IPS-NIHi7 (cell line): ENCODE measurements around the gene ERN1.

Experiments used
- DNase-seq: peaks from one replicate; pipeline ENCODE4 v3.0.0; 2012; ENCODE audit warnings: mixed read lengths; ENCODE audit errors: extremely low spot score

ERN1 gene

GRCh38 chr17:64110379-64111152 is 19.4 kb downstream of the ERN1 start:
- DNase-seq, result no peak

- DNase-seq, result no peak
Observed at GRCh38 chr17:64109400-64109799, 20.5 kb downstream of the ERN1 start.

DNA sequence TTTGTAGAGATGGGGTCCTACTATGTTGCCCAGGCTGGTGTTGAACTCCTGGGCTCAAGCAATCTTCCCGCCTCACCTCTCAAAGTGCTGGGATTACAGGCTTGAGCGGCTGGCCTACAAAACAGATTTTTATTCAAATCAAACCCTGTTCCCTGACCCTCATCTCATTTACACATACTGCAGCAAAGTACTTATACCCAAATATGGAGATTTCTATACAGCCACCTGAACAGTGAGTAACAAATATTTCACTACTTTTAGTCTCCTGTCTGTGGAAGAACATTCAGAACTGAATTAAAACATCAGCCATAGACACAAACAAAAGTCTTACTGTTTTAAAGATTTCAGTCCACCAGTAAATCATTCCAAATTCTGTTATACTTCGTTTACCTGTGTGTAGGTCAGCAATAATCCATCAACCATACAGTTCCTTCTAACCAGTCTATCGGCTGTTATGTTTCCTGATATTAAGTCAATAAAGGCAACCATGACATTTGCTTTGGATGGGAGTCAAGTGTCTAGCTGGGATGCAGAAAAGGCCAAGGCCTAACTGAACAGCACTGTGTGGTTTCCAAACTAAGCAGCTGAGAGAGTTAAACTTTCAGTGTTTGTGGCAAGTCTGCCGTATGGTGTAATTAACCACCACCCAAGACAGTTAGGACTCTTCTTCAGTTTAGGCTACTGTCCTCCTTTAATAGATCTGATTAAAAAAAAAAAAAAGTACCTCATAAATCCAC is 22.3 kb downstream of the ERN1 start:
- DNase-seq, result no peak

DNA sequence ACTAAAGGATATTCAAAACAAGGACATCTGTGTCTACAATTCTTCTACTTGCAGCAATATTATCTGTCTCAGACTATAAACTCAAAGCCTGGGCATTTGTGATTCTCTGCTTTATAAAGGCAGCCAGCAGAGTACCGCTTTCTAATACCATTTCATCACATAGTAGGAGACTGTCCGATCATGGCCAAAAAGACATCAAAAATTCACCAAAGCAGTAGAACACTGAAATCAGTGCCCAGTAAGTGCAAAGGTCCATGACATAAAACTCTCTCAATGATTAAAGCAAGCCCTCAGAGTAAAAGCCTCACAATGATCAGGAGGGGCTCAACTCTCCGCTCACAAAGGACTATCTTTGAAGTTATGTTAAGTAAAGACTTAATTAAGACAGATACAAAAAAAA is 23.0 kb downstream of the ERN1 start:
- no peak for DNase-seq

DNA sequence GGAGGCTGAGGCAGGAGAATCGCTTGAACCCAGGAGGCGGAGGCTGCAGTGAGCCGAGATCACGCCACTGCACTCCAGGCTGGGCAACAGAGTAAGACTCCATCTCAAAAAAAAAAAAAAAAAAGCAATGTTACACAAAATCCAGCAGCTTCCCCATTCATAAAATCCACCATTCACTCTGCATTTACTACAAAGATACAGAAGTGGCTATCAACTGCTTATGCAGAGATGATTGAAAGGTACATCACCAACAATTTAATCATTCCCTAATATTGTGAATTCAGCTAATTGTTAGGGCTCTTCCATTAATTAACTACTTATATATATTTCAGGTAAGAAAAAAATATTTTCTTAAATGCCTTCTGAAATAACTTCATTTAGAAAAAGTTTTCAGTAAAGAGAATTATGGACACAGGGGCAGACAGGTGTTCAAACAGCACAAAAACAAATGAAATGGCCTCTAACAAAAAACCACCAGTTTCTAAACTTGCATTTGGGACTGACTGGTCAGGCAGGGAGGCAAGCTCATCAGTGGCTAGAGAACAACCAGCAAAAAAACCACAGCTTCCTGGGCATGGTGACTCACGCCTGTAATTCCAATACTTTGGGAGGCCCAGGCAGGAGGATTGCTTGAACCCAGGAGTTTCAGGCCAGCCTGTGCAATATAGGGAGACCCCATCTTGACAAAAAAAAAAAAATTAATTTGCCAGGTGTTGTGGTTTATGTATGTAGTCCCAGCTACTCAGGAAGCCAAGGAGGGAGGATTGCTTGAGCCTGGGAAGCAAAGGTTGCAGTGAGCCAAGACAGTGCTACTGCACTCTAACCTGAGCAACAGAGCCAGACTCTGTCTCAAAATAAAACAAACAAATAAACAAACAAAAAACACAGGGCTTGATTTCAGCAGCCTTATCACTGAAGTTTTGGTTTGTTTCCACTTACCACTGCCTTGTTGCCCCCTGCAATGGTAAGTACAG is 26.3 kb downstream of the ERN1 start:
- no peak for DNase-seq

DNA sequence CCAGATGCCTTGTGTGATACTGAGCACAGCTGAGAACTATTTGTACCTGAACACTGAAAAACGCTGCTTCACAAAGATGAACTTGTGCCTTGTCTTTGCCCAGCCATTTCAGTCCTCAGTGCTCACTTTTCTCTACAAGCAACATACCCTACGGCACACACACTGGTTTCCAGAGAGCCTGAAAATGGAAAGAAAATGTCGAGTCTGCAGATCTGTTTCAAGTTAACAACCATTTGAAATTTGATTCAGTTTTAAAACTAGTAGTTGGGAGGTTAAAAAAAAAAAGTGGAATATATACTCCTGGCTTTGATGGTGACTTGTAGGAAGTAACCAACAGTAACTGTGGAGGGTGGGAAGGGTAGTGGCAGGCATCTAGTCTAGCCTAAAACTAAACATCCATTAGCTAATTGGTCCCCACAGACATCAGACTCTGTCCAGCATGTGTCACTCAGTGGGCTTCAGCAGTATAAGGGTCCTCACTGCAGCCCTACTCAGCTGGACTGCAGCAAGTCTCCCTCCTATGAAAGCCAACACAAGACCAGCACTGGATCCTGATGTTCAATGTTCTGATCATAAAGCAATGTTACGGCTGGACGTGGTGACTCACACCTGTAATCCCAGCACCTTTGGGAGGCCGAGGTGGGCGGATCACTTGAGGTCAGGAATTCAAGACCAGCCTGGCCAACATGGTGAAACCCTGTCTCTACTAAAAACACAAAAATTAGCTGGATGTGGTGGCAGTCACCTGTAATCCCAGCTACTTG is 27.1 kb downstream of the ERN1 start:
- DNase-seq, result no peak

GRCh38 chr17:64099543-64099942 is 30.4 kb downstream of the ERN1 start:
- DNase-seq, result no peak

DNA sequence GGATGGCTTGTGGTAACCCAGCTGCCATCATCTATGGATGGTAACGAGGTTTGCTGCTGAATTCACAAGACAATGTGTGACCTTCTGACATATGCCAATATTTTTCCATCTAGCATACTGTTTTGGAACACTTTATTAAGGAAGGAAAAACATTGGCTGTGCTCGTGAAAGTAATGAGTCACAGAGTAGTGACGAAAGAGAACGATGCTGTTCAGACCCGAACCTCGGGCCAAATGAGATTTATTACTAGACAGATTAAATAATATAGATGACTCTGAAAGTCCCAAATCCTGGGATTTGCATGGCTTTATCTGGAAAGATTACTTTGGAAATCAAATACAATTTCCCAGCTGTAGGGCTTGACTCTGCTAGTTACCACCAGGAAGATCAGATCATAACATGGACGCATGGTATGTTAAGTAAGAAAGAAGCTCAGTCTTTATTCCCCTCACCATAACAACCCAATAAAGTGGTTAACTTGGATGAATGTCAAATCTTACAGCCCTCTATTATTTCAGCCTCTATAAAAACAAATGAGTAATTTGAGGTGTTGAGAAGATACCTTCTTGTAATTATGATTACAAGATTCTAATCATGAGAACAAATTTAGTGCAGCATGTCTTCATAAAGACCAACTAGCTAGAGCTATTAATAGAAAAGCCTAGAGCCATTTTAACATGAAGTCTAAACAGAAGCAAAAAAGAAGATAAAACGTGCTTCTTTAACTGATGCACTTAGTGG is 32.6 kb downstream of the ERN1 start:
- no peak for DNase-seq

DNA sequence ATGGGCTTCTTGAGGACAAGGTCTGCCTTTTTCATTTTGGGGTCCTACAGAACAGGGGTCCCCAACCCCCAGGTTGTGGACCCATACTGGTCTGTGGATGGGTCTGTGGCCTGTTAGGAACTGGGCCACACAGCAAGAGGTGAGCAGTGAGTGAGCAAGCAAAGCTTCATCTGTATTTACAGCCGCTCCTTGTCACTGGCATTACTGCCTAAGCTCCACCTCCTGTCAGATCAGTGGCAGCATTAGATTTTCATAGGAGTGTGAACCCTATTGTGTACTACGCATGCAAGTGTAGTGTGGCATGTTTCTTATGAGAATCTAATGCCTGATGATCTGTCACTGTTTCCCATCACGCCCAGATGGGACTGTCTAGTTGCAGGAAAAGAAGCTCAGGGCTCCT is 33.9 kb downstream of the ERN1 start:
- no peak for DNase-seq

DNA sequence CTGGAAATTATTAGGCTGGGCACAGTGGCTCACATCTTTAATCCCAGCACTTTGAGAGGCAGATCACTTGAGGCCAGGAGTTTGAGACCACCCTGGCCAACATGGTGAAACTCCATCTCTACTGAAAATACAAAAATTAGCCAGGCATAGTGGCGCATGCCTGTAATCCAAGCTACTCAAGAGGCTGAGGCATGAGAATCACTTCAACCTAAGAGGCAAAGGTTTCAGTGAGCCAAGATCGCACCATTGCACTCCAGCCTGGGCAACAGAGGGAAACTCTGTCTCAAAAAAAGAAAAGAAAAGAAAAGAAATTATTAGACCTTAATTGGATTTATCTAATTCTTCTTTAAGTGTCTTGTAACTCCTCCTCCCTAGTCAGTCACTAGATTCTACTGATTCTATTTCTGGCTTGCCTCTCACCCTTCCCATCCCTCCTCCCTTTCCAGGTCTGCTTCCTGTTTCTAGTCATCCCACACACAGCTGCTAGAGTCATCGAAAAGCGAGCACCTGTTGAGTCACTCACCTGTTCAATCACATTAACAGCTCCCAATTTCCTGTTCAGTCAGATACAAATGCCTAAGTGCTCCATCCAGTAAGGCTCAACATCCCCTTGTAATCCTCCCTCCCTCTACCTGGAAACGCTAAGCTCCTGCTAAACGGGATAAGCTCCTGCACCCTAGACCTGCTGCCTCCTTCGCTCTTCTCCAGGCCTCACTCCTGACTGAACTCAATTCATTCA is 34.6 kb downstream of the ERN1 start:
- no peak for DNase-seq

DNA sequence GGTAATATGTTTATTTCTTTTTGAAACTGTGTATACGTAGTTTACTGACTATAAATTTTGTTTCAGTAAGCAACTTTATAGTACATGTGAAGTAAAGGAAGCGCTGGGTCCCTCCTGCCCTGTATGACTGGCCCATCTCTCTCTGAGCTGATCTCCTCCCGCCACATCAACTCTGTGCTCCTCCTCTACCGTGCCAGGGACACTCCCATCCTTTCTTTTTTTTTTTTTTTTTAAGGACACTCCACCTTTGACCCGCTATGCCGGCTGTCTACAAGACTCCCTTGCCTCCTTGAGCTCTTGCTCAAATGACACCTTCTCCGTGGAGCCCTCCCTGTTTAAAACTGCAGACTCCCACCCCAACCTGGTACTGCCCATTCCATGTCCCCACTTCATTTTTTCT is 35.5 kb downstream of the ERN1 start:
- no peak for DNase-seq

DNA sequence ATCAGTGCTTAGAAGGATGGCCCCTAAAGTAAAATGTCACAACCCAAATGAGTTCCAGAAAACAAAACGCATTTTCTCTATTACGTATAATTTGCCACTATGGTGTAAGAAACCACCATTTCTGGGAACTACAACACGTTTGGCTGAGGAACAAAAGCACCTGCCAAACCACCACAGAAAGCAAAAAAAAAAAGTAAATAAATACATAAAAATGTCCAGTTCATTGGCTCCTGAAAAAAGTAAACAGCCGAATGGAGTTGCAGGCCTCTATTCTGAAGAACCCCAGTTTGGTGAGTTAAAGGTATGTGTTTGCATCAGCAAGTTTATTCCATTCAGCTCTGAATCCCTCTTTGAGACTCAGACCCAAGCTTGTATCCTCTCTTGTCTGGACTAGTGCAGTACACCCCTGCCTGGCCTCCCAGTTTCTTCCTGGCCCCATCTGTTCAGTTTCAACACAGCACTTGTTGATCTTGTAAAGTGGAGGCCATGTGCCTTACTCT is 36.9 kb downstream of the ERN1 start:
- no peak for DNase-seq

GRCh38 chr17:64092113-64092512 is 37.8 kb downstream of the ERN1 start:
- no peak for DNase-seq

- no peak for DNase-seq
Observed at GRCh38 chr17:64091571-64091970, 38.4 kb downstream of the ERN1 start.

DNA sequence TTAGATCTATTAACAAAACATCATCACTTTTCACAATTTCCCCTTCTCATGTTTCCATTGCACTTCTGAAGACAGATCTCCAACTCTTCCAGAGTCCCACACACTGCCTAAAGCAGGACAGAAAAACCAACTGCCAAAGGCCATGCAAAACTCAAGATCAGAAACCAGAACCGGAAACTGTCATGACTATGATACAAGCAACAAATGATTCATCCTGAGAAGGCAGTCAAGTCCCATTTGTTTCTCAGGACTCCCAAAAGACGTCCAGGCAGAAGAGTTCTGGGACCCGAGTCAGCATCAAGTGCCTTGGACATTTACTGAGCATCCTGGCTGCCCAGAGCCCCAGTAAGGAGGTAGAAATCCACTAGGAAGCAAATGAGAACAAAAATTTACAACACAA is 38.8 kb downstream of the ERN1 start:
- no peak for DNase-seq

DNA sequence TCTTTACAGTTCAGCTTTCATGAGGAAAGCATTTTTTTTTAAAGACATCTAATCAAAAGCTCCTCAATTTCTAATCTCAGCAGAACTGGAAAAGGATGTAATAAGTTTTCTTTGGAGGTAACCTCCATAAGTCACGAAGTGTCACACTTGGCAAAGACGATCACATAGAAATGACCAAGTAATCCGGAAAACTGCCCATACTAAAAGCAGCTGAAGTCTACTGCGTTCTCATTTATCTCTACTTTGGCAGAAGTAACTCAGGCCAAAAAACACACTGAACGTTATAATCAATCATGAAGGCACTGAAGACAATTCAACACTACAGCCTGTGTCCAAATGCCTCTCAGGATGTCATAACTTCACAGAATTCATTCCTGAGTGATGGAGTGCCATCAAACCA is 39.8 kb downstream of the ERN1 start:
- no peak for DNase-seq

GRCh38 chr17:64087252-64088005 is 42.5 kb downstream of the ERN1 start:
- DNase-seq, result no peak

GRCh38 chr17:64085650-64086005 is 44.3 kb downstream of the ERN1 start:
- no peak for DNase-seq

DNA sequence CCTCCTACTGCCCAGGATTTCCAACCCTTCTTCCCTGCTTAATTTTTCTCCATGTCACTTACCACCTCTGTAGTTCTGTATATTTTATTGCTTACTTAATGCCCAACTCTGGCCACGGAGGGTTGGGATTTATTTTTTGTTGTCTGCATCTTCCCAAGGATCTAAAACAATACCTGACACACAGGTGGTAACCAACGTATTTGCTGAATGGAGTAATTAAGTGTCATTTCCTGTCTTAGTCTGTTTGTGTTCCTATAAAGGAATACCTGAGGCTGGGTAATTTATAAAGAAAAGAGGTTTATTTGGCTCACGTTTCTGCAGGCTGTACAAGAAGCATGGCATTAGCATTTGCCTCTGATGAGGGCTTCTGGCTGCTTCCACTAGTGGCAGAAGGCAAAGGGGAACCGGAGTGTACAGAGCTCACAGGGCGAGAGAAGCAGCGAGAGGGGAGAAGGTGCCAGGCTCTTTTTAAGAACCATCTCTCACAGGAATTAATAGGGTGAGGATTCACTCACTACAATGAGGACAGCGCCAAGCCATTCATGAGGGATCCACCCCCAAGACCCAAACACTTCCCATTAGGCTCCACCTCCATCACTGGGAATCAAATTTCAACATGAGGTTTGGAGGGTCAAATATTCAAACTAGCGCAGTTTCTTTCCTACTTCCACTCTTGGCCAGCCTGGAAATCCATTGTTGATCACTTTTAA is 44.8 kb downstream of the ERN1 start:
- DNase-seq, result no peak
